K562 (cell line): ENCODE data around the gene ZNF121. TPM values are rescaled to one million over a fixed set of nuclear protein-coding genes. Genes with fewer than 3 reads are reported as not detected.

ENCODE experiments used
- CHD2 ChIP-seq: IDR thresholded peaks from 2 replicates; pipeline ENCODE4 v1.6.1; 2011; ENCODE audit warnings: low read depth, low read length
- FOXA3 ChIP-seq, 2 experiments: fragments of 450-650 bp in 1 of 2; sonication (generic) in 1 of 2; formaldehyde crosslinking; IDR thresholded peaks in 1 of 2; conservative IDR thresholded peaks in 1 of 2; 2 replicates each; pipeline versions ENCODE4 v1.4.0 to v1.8.0; 2020 to 2022; ENCODE audit warnings: mild to moderate bottlenecking in 2 of 2, missing genetic modification reagents in 1 of 2
- HBP1 ChIP-seq: fragments of 450-650 bp; formaldehyde crosslinking; IDR thresholded peaks from 2 replicates; pipeline ENCODE4 v1.4.0; 2022; ENCODE audit warnings: missing genetic modification characterization
- HCFC1 ChIP-seq: IDR thresholded peaks from 2 replicates; pipeline ENCODE4 v1.6.1; 2012; ENCODE audit warnings: low read depth, low read length, improper control_type of control experiment
- ILF3 ChIP-seq: fragments of 450-650 bp; IDR thresholded peaks from 2 replicates; pipeline ENCODE4 v1.6.1; 2018; ENCODE audit warnings: antibody characterized with exemption, mild to moderate bottlenecking, moderate library complexity, borderline replicate concordance
- MYBL2 ChIP-seq, 2 experiments: fragments of 450-650 bp in 1 of 2; sonication (generic) in 1 of 2; formaldehyde crosslinking in 1 of 2; IDR thresholded peaks; 2 replicates each; pipeline versions ENCODE4 v1.6.1 to v1.8.1; 2017 to 2022; ENCODE audit warnings: borderline replicate concordance in 1 of 2, inconsistent platforms in 1 of 2, low read depth in 1 of 2, mild to moderate bottlenecking in 1 of 2, missing genetic modification reagents in 1 of 2, moderate library complexity in 1 of 2
- NR2C2 ChIP-seq, 2 experiments: fragments of 200-800 bp in 1 of 2; sonication (Bioruptor generic) in 1 of 2; sonication (generic) in 1 of 2; formaldehyde crosslinking in 1 of 2; IDR thresholded peaks; 2 replicates each; pipeline versions ENCODE4 v1.6.1 to v1.8.0; 2016 to 2022; ENCODE audit warnings: mild to moderate bottlenecking in 1 of 2, missing compliant biosample characterization in 1 of 2, missing genetic modification characterization in 1 of 2, missing genetic modification reagents in 1 of 2
- STAT5B ChIP-seq: fragments of 250-450 bp; sonication (Bioruptor Pico); IDR thresholded peaks from 2 replicates; pipeline ENCODE4 v1.8.0; 2021; ENCODE audit warnings: mild to moderate bottlenecking, inconsistent platforms
- THRB ChIP-seq: fragments of 450-650 bp; formaldehyde crosslinking; conservative IDR thresholded peaks from 2 replicates; pipeline ENCODE4 v1.4.0; 2022; ENCODE audit warnings: mild to moderate bottlenecking, missing genetic modification characterization
- ZBTB33 ChIP-seq: sonication (generic); formaldehyde crosslinking; IDR thresholded peaks from 2 replicates; pipeline ENCODE4 v1.8.1; 2023; ENCODE audit warnings: mild to moderate bottlenecking, missing genetic modification reagents
- ZBTB43 ChIP-seq: sonication (generic); formaldehyde crosslinking; IDR thresholded peaks from 2 replicates; pipeline ENCODE4 v1.8.0; 2023; ENCODE audit warnings: mild to moderate bottlenecking, missing genetic modification reagents
- ZBTB9 ChIP-seq: fragments of 450-650 bp; formaldehyde crosslinking; IDR thresholded peaks from 2 replicates; pipeline ENCODE4 v1.4.0; 2020; ENCODE audit warnings: mild to moderate bottlenecking, moderate library complexity
- ZNF134 ChIP-seq: fragments of 250-450 bp; sonication (Bioruptor Pico); conservative IDR thresholded peaks from 2 replicates; pipeline ENCODE4 v1.4.0; 2020
- ZNF316 ChIP-seq: fragments of 450-650 bp; IDR thresholded peaks from 2 replicates; pipeline ENCODE4 v1.6.1; 2016
- ZNF57 ChIP-seq: fragments of 450-650 bp; formaldehyde crosslinking; IDR thresholded peaks from 2 replicates; pipeline ENCODE4 v1.4.0; 2020; ENCODE audit warnings: mild to moderate bottlenecking, moderate library complexity
- ZNF695 ChIP-seq: fragments of 450-650 bp; formaldehyde crosslinking; IDR thresholded peaks from 2 replicates; pipeline ENCODE4 v1.4.0; 2020; ENCODE audit warnings: mild to moderate bottlenecking, moderate library complexity
- polyA plus RNA-seq, 8 experiments: library from polyadenylated mRNA; depleted of rRNA in 4 of 8; stranded (reverse) in 5 of 8; unstranded in 3 of 8; fragments of >200 nt; fragmentation: Nextera tagmentation in 2 of 8; fragmentation: Illumina TruSeq in 1 of 8; extraction: Ambion mirVana in 2 of 8; extraction: Trizol in 1 of 8; gene quantifications; 2 replicates each; pipeline versions ENCODE4 v1.2.1 to v1.2.3, GENCODE V29; 2011 to 2014; ENCODE audit warnings: inconsistent platforms in 1 of 8, missing spikeins in 1 of 8
- total RNA-seq, 7 experiments: library from RNA; depleted of rRNA in 6 of 7; stranded (reverse); fragments of >200 nt in 6 of 7; fragmentation: Illumina TruSeq in 2 of 7; extraction: Trizol in 2 of 7; gene quantifications; 2 replicates each; pipeline versions ENCODE4 v1.2.1 to v1.2.3, GENCODE V29; 2011 to 2021; ENCODE audit warnings: low replicate concordance in 1 of 7

The ZNF121 gene
- total and polyA plus RNA-seq, 9 of the 15 experiments (the other 6 are each of a cell fraction or from before 2014, with no cell fraction given): 14.6 to 115 (median 33.4) TPM

GRCh38 chr19:9584073-9584833, at the start of gene ZNF121 (continued):
- TF ChIP-seq ILF3 (no peak), NR2C2 (CRISPR knock-in tag; IDR thresholded peaks at IDR 0.05) (no peak), NR2C2 (tag; IDR thresholded peaks at IDR 0.05) (0 out of 2 replicates have a peak, but pooled peaks have one; percentile 9), ZBTB33 (CRISPR knock-in tag) (peak; percentile 27; the same call in 1 of the 2 replicates), ZBTB9 (CRISPR knock-in tag) (0 out of 2 replicates have a peak, but pooled peaks have one; percentile 61), ZNF57 (CRISPR knock-in tag) (no peak), HBP1 (CRISPR knock-in tag) (no peak), HCFC1 (peak; percentile 56), ZBTB43 (CRISPR knock-in tag) (0 out of 2 replicates have a peak, but pooled peaks have one; percentile 44), CHD2 (no peak), FOXA3 (CRISPR knock-in tag; conservative IDR thresholded peaks at IDR 0.05 in 1 of 2, IDR thresholded peaks at IDR 0.05 in 1 of 2) (peak in 1 of 2 experiments; percentile 64; a peak in 1 of 4 replicates), ZNF134 (CRISPR knock-in tag) (no peak), THRB (CRISPR knock-in tag) (peak; percentile 61), ZNF695 (CRISPR knock-in tag) (no peak), MYBL2 (IDR thresholded peaks at IDR 0.05; ENCODE audit: low read depth) (no peak), MYBL2 (CRISPR knock-in tag; IDR thresholded peaks at IDR 0.05; ENCODE audit: borderline replicate concordance) (no peak), STAT5B (CRISPR knock-in tag) (no peak), ZNF316 (no peak)
